Activated CD8-positive, alpha-beta memory T cell treated with anti-CD3 and anti-CD28 coated beads for 24 hours (primary cell): ENCODE data around the gene FGA.

Experiments
- DNase-seq: peaks from one replicate; pipeline ENCODE4 v3.0.0-alpha.2; 2020

The FGA gene

DNA sequence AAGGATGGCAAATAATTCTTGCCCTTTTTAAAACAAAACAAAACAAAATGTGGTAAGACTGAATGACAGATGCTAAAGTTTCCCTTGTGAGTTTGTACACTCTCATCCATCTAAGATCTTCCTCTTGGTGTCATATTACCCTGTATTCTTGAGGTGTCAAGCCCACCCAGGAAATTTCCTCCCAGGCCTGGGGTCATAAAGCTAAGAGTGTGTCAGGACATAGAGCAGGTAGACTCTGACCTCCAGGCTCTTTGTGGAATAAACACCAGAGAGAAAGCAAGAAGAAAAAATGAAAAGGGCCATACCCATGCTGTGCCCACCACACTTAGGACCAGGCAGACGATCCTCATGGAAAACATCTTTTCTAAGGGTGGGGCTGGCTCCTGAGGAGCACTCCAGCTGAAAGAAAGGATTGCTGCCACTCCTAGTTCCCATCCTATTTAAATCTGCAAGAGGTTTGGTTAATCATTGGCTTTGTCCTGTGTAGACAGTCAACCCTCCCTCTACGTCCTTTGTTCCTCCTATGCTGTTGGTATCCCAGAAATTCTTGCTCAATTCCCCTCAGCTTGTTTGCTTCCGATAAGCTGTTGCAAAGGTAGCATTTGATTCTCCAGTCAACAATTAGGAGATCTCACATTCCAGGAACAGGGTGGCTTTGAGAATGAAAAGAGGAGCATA, at the start of gene FGA:
FGA (minus strand) TSS at position 414 of the 678 bp plus-strand sequence; CDS start at position 359, 55 bp downstream.
- no peak for DNase-seq

GRCh38 chr4:154634058-154634457, 43.5 kb upstream of the FGA start:
- DNase-seq: no peak

GRCh38 chr4:154631828-154632227, 41.3 kb upstream of the FGA start:
- no peak for DNase-seq

DNA sequence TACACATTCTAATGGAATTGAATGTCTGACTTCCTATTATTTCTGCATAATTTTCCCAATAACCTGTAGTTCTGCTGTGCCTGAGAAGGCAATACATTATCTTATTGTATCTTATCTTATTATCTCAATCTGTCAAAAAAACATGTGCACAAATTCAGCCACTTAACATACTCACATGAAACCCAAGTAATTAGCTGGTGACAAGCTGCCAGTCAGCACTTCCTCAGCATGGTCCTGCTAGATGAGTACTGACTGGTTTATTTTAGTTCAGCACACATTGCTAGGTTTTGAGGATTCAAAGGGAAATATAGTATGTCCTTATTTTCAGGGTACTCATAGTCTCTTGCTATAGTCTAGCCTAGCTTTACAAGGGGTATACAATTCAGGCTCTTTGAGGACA, 39.8 kb upstream of the FGA start:
- no peak for DNase-seq

DNA sequence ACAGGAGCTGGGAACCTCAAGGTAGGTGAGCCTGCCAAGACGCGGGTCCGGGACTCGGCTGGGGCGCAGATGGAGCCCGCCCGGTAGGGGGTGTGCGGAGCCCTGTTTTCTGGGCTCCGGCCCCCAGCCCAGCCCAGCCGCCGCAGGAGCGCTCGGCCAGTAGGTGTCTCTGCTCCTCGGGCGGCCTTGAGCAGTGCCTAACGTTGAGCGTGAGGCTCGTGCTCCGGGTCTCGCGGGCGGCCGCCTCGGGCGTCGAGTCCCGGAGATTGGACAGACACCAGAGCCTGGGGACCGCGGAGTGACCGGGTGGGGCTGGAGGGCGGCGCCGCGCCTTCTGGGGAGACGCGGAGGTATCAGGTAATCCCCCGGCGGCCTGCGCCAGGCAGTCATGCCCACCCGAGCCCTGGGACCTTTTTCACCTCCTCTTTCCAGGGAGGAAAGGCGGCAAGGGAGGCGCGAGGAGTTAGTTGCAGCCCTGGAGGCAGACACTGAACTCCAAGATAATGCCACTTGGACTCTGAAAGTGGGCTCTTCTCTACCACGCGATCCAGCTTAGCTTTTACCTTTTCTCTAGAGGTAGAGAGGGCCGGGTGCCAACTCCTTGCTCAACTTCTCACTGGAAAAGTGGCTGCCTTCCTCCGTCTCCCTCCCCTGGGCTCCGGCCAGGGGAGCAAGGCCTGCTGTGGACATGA, 36.4 kb upstream of the FGA start:
- peak; percentile 73 for DNase-seq

GRCh38 chr4:154625971-154626370, 35.4 kb upstream of the FGA start:
- DNase-seq: no peak

GRCh38 chr4:154623995-154624394, 33.5 kb upstream of the FGA start:
- no peak for DNase-seq

GRCh38 chr4:154623436-154623835, 32.9 kb upstream of the FGA start:
- no peak for DNase-seq

- DNase-seq: no peak
Measured at GRCh38 chr4:154622598-154622997, 32.1 kb upstream of the FGA start.

GRCh38 chr4:154620111-154620510, 29.6 kb upstream of the FGA start:
- no peak for DNase-seq

DNA sequence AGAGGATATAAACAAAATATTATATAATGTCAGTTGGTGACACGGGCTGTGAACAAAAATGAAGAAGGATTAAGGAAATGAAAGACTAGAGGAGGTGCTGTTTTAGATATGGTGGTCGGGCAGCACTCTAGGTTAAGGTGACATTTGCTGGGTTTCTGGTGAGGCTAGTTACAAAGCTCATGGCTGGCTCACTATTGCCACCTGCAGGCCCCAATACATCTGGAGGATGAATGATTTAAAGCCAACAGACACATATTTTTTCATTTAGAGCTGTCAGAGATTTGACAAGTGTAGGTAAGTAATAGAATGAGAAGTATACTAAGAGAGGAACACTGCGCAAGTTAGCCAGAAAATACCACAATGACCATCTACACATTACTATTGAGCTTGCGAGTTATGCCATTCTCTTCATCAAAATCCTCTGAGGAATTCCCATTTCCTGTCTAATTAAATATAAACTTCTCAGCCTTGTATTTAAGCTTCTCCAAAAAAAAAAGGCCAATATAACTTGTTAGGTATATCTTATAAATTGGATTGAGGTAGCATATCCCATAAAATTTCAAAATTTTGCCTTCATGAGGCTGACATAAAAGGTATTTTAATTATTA, 28.3 kb upstream of the FGA start:
- DNase-seq: peak; percentile 63

DNA sequence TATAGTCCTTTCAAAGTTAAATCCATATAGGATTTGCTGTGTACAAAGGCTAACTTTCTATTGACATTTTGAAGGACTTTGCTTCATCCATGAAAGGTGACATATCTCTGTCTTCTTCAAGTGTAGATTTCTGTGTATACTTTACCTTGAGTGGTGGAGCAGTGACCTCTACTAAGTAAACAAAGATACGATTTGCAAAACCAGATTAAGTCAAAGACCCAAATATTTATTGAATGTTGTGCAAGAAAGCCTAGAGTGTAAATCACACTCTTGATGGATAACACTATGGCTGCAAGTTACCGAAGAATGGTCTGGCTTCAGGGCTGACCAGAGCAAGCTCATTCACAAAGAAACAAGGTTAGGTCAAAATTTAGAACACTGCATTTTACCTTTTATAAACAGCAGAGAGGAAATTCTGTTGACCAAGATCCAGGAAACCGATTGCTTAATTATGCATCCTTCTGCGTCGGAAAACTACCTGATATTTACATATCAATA, 27.3 kb upstream of the FGA start:
- no peak for DNase-seq

DNA sequence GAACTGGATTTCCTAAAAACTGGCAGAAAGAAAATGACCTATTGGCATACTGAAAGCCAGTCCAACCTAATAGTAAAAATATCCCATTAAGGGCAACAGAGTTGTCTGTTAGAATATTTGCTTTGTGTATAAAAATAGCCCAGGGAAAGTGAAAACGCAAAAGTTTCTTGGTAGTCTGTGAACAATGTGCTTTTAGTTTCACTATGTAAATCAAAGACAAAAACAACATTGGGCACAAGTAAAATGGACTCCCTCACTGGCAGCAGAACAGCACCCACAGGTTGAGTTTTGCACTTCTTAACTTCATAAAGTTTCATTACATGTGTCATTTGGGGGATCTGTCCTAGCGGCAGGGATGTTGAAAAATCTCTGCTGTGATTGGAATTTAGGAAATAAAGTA, 26.2 kb upstream of the FGA start:
- DNase-seq: no peak

DNA sequence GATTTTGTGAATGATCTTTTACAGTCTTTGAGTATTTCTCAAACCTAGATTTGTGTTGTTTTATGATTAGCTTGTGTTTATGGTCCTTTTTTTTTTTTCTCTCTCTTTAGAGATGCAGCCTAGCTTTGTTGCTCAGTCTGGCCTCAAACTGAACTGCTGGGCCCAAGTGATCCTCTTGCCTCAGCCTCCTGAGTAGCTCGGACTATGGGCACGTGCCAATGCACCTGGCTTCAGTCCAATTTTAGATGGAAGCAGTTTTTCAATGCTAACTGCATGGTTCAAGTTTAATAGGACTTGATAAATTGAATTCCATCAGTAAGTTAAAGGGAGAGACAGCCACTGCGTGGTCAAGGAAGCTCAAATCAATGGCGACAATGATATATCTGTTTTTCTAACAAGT, 25.7 kb upstream of the FGA start:
- DNase-seq: no peak

- DNase-seq: no peak
Measured at GRCh38 chr4:154615211-154615610, 24.7 kb upstream of the FGA start.

DNA sequence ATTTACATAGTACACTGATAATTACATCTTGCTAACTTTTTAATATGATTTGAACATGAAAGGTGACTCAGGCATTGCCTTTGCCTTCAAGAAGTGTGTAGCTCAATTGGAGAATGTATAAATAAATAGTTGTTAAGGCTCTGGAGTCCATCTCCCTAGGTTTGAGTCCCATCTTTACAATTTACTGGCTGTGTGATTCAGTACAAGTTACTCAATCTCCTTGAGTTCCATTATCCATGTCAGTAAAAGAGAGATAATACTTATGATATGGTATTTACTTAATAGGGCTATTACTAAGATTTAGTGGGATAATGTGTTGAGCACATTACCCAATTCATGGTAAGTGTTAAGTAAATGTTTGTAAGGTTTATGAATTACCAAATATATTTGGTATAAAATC, 23.8 kb upstream of the FGA start:
- no peak for DNase-seq

GRCh38 chr4:154612472-154613414, 22.2 kb upstream of the FGA start, which contains the start of gene FGG:
TSS of gene FGG (minus strand) at chr4:154612656. CDS start at chr4:154612609, 47 bp downstream.
- DNase-seq: no peak

GRCh38 chr4:154611833-154612232, 21.3 kb upstream of the FGA start:
- no peak for DNase-seq

GRCh38 chr4:154610582-154610981, 20.0 kb upstream of the FGA start:
- no peak for DNase-seq

- DNase-seq: no peak
Measured at GRCh38 chr4:154609532-154609931, 19.0 kb upstream of the FGA start.

DNA sequence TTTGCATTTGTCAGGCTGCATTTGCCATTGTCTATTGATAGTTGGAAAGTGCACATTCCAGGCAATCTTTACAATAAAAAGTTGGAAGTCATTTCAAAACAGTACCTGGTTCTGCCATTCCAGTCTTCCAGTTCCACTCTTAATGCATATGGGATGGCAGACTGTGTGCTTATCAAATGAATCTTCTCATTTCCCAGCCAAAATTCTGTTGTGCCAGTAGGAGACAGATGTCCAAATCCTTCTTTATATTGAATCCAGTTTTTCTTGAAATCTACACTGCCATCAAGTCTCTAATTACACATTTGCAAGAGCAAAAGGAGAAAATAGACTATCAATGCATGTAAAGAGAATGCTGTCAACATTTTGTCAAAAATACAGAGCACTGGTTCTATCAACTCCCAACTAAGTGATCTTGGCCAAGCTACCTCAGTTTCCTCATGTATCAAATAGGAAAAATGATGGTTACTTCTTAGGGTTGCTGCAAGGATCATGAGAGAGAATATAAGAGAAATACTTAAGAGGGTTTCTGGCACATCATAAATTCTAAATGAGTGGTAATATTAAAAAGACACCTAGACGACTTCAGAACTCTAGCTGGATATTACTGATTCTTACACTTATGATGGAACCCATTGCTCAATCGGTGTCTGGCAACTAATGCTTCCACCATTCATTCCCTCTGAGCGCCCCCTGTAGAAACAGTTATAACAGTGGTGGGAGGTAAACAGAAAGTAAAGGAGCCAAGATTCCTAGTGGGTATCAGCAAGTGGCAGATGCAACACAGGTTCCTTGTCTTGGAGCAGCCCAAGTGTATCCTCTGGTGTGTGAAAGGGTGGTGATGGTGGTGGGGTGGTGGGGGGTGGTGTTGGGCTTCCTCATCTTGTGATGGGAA, 18.1 kb upstream of the FGA start:
- no peak for DNase-seq
